Measurements from ENCODE around the gene EVI2B. TPM values are rescaled to one million over a fixed set of nuclear protein-coding genes. Genes with fewer than 3 reads are reported as not detected.
"Not testable (repeated sequence)": the region's sequence is repeated elsewhere in the genome, so short reads cannot be mapped to it uniquely, and the experiment has no call there.

EVI2B gene
- total RNA-seq, 1 donor from 2014 or later = not detected

- Histone ChIP-seq H3K9me3 (ENCODE audit: low read depth) (no peaks in the 10 kb centered on the region), H3K9ac (no peak overlapping the region), H3K4me3 (no peak overlapping the region), H3K4me2 (no peak overlapping the region), H3F3A (ENCODE audit: low read depth) (no peaks in the 10 kb centered on the region), H3K79me2 (ENCODE audit: low read depth) (no peaks in the 10 kb centered on the region), H3K27ac (no peak overlapping the region), H3K4me1 (no peaks in the 10 kb centered on the region), H4K20me1 (ENCODE audit: low read depth) (no peaks in the 10 kb centered on the region), H2AFZ (replicated peaks) (no peak overlapping the region), H3K27me3 (no peaks in the 10 kb centered on the region), H3K36me3 (peaks cover 11% of the 10 kb centered on the region)
- H3K4me1 Mint-ChIP-seq = no peaks in the 10 kb centered on the region
- H3K27me3 Mint-ChIP-seq (ENCODE audit: insufficient read depth, low read depth) = no peaks in the 10 kb centered on the region
- H3K4me3 Mint-ChIP-seq = no peak overlapping the region
- H3K9me3 Mint-ChIP-seq = no peaks in the 10 kb centered on the region
- H3K27ac Mint-ChIP-seq = no peak overlapping the region
- DNase-seq (ENCODE audit: low spot score) = no peak
- TF ChIP-seq EZH2phosphoT487 (IDR thresholded peaks at IDR 0.05) (no peak), EZH2 (IDR thresholded peaks at IDR 0.05) (no peak), CTCF (IDR thresholded peaks at IDR 0.05) (no peak)
- peaks cover 24% of the 10 kb centered on the region for H3K36me3 Mint-ChIP-seq
These were observed 42.1 kb upstream of the EVI2B start for GRCh38 chr17:31355935-31356334.

GRCh38 chr17:31349454-31349853, 35.6 kb upstream of the EVI2B start:
- H3K4me1 Mint-ChIP-seq = no peaks in the 10 kb centered on the region
- H3K4me3 Mint-ChIP-seq = no peak overlapping the region
- H3K27me3 ChIP-seq = no peaks in the 10 kb centered on the region
- no peaks in the 10 kb centered on the region for H3K9me3 Mint-ChIP-seq
- no peak overlapping the region for H3K27ac Mint-ChIP-seq
- H3K9ac ChIP-seq = no peak overlapping the region
- TF ChIP-seq CTCF (IDR thresholded peaks at IDR 0.05) (no peak), EZH2 (IDR thresholded peaks at IDR 0.05) (no peak)
- H3K79me2 ChIP-seq (ENCODE audit: low read depth) = no peaks in the 10 kb centered on the region
- H3K36me3 ChIP-seq = peaks cover 19% of the 10 kb centered on the region
- H3K9me3 ChIP-seq (ENCODE audit: low read depth) = no peaks in the 10 kb centered on the region
- no peak overlapping the region for H2AFZ ChIP-seq (replicated peaks)
- H3F3A ChIP-seq (ENCODE audit: low read depth) = no peaks in the 10 kb centered on the region
- no peak overlapping the region for H3K4me3 ChIP-seq
- DNase-seq (ENCODE audit: low spot score) = no peak
- H3K4me1 ChIP-seq = no peaks in the 10 kb centered on the region
- H3K4me2 ChIP-seq = no peak overlapping the region
- H3K27me3 Mint-ChIP-seq (ENCODE audit: insufficient read depth, low read depth) = no peaks in the 10 kb centered on the region
- H3K36me3 Mint-ChIP-seq = peaks cover 20% of the 10 kb centered on the region
- H4K20me1 ChIP-seq (ENCODE audit: low read depth) = no peaks in the 10 kb centered on the region
- H3K27ac ChIP-seq = no peak overlapping the region

- not testable (repeated sequence) for H3K4me1 ChIP-seq; H4K20me1 ChIP-seq (ENCODE audit: low read depth); H3K4me1 Mint-ChIP-seq; H3K27me3 ChIP-seq; H3F3A ChIP-seq (ENCODE audit: low read depth); H3K9me3 Mint-ChIP-seq; DNase-seq (ENCODE audit: low spot score); H3K4me3 Mint-ChIP-seq; H3K9ac ChIP-seq; H3K36me3 ChIP-seq; H3K27ac Mint-ChIP-seq; H3K4me2 ChIP-seq; H3K79me2 ChIP-seq (ENCODE audit: low read depth); H3K4me3 ChIP-seq; H3K27ac ChIP-seq; H3K9me3 ChIP-seq (ENCODE audit: low read depth); H3K27me3 Mint-ChIP-seq (ENCODE audit: insufficient read depth, low read depth); H2AFZ ChIP-seq (replicated peaks)
- peaks cover 19% of the 10 kb centered on the region for H3K36me3 Mint-ChIP-seq
These were observed 31.4 kb upstream of the EVI2B start for GRCh38 chr17:31345191-31345747.

GRCh38 chr17:31339906-31340661, 26.2 kb upstream of the EVI2B start:
- no peaks in the 10 kb centered on the region for H3K4me1 ChIP-seq
- no peak for TF ChIP-seq CTCF (IDR thresholded peaks at IDR 0.05)
- TF ChIP-seq EZH2phosphoT487 (IDR thresholded peaks at IDR 0.05) = no peak
- no peak for TF ChIP-seq EZH2 (IDR thresholded peaks at IDR 0.05)
- H3K9me3 ChIP-seq (ENCODE audit: low read depth) = no peaks in the 10 kb centered on the region
- H2AFZ ChIP-seq (replicated peaks) = no peak overlapping the region
- no peak overlapping the region for H3K27ac ChIP-seq
- no peaks in the 10 kb centered on the region for H3K79me2 ChIP-seq (ENCODE audit: low read depth)
- H3K36me3 ChIP-seq = peaks cover 3% of the 10 kb centered on the region
- no peaks in the 10 kb centered on the region for H3K4me1 Mint-ChIP-seq
- peaks cover 31% of the 10 kb centered on the region for H3K36me3 Mint-ChIP-seq
- no peaks in the 10 kb centered on the region for H3K27me3 Mint-ChIP-seq (ENCODE audit: insufficient read depth, low read depth)
- DNase-seq (ENCODE audit: low spot score) = no peak
- H3K4me3 Mint-ChIP-seq = no peak overlapping the region
- no peaks in the 10 kb centered on the region for H3F3A ChIP-seq (ENCODE audit: low read depth)
- H3K4me2 ChIP-seq = no peak overlapping the region
- H3K27me3 ChIP-seq = no peaks in the 10 kb centered on the region
- H3K9me3 Mint-ChIP-seq = no peaks in the 10 kb centered on the region
- H3K27ac Mint-ChIP-seq = no peak overlapping the region
- no peak overlapping the region for H3K4me3 ChIP-seq
- no peaks in the 10 kb centered on the region for H4K20me1 ChIP-seq (ENCODE audit: low read depth)
- no peak overlapping the region for H3K9ac ChIP-seq
